Endothelial cell of umbilical vein (primary cell): ENCODE data around the gene TREH. TPM values are rescaled to one million over a fixed set of nuclear protein-coding genes. Genes with fewer than 3 reads are reported as not detected.

Source experiments
- BruUV-seq: library from RNA; stranded (reverse); fragments of 400-500 nt; replicated peaks from 2 replicates; lab custom pipeline; 2021; lab: Mats Ljungman, UMichigan
- CTCF ChIA-PET: fragments of 300-600, 350-600 bp; sonication (Branson Sonifier 250); formaldehyde crosslinking; loops from one replicate; lab custom pipeline; 2021; ENCODE audit warnings: antibody characterized with exemption, inconsistent platforms; lab: Charles Lee
- POLR2A ChIA-PET: fragments of 300-600, 350-600 bp; sonication (Branson Sonifier 250); formaldehyde crosslinking; loops from one replicate; lab custom pipeline; 2021; ENCODE audit warnings: antibody characterized with exemption, inconsistent platforms; lab: Charles Lee
- DNase-seq: peaks from one replicate; pipeline ENCODE4 v3.0.0-alpha.2; 2011; ENCODE audit warnings: low read depth, low spot score
- FAIRE-seq: peaks from 2 replicates; lab custom pipeline; 2011; peaks lifted over from hg19 to GRCh38; lab: Jason Lieb, UNC
- H2AFZ ChIP-seq: 2 replicates; pipeline ENCODE4 v1.6.0; 2012; ENCODE audit warnings: low read depth, low read length, control low read depth, inconsistent platforms
- H3K27ac ChIP-seq: 2 replicates; pipeline ENCODE4 v1.5.1; 2011; ENCODE audit warnings: low read depth, mild to moderate bottlenecking, control low read depth, low read length, moderate library complexity; ENCODE audit not compliant: insufficient read depth
- H3K27me3 ChIP-seq, 2 experiments: 2 replicates each; pipeline versions ENCODE4 v1.6.0 to v1.6.1; 2011; ENCODE audit warnings: low read length in 2 of 2, mixed read lengths in 1 of 2; ENCODE audit not compliant: control insufficient read depth in 2 of 2, insufficient read depth in 2 of 2
- H3K36me3 ChIP-seq, 2 experiments: 2 replicates in 1 of 2; 3 replicates in 1 of 2; pipeline ENCODE4 v1.5.1; 2011; ENCODE audit warnings: low read length in 2 of 2, mild to moderate bottlenecking in 1 of 2, moderate library complexity in 1 of 2; ENCODE audit not compliant: control insufficient read depth in 2 of 2, insufficient read depth in 2 of 2; ENCODE audit errors: extremely low read depth in 1 of 2
- H3K4me1 ChIP-seq: 3 replicates; pipeline ENCODE4 v1.5.1; 2011; ENCODE audit warnings: mild to moderate bottlenecking, low read length; ENCODE audit not compliant: control insufficient read depth, insufficient read depth; ENCODE audit errors: extremely low read depth
- H3K4me2 ChIP-seq: 2 replicates; pipeline ENCODE4 v1.6.1; 2011; ENCODE audit warnings: low read length, control low read depth, mixed read lengths; ENCODE audit not compliant: insufficient read depth
- H3K4me3 ChIP-seq, 3 experiments: fragments of 200-600 bp in 1 of 3; sonication (generic), shearing (Covaris generic) in 1 of 3; replicated peaks in 1 of 3; 2 replicates each; pipeline ENCODE4 v1.5.1; 2011 to 2016; ENCODE audit warnings: control low read depth in 3 of 3, low read length in 3 of 3, mild to moderate bottlenecking in 2 of 3, inconsistent platforms in 1 of 3, low read depth in 1 of 3, moderate library complexity in 1 of 3; ENCODE audit not compliant: insufficient read depth in 1 of 3
- H3K79me2 ChIP-seq: 2 replicates; pipeline ENCODE4 v1.6.0; 2012; ENCODE audit warnings: low read length, inconsistent platforms; ENCODE audit not compliant: control insufficient read depth, insufficient read depth
- H3K9ac ChIP-seq: replicated peaks from 2 replicates; pipeline ENCODE3; 2011; ENCODE audit warnings: low read length, control low read depth; ENCODE audit not compliant: insufficient read depth; ENCODE audit errors: extremely low read depth
- H3K9me1 ChIP-seq: replicated peaks from 3 replicates; pipeline ENCODE4 v1.6.0; 2011; ENCODE audit warnings: mild to moderate bottlenecking, low read length; ENCODE audit not compliant: control insufficient read depth, insufficient read depth; ENCODE audit errors: extremely low read depth
- H3K9me3 ChIP-seq: replicated peaks from 2 replicates; pipeline ENCODE4 v1.5.1; 2012; ENCODE audit warnings: low read length, inconsistent platforms; ENCODE audit not compliant: control insufficient read depth, insufficient read depth
- H4K20me1 ChIP-seq: replicated peaks from 2 replicates; pipeline ENCODE3; 2011; ENCODE audit warnings: mild to moderate bottlenecking, low read length; ENCODE audit not compliant: control insufficient read depth, insufficient read depth; ENCODE audit errors: extremely low read depth
- CTCF ChIP-seq, 2 donors: IDR thresholded peaks; 1 replicate in 1 of 2; 2 replicates in 1 of 2; pipeline ENCODE4 v1.5.1; 2011; ENCODE audit warnings: low read length in 2 of 2, mild to moderate bottlenecking in 2 of 2, moderate library complexity in 2 of 2, control low read depth in 1 of 2, inconsistent platforms in 1 of 2, low read depth in 1 of 2; ENCODE audit not compliant: insufficient read depth in 1 of 2; ENCODE audit errors: extremely low read depth in 1 of 2
- EZH2 ChIP-seq: IDR thresholded peaks from 2 replicates; pipeline ENCODE4 v1.6.1; 2012; ENCODE audit warnings: borderline replicate concordance, low read depth, mild to moderate bottlenecking, moderate library complexity, low read length, inconsistent platforms; ENCODE audit not compliant: severe bottlenecking
- FOS ChIP-seq: IDR thresholded peaks from 2 replicates; pipeline ENCODE4 v1.6.1; 2011; ENCODE audit warnings: mild to moderate bottlenecking, low read length, moderate library complexity, borderline replicate concordance; ENCODE audit not compliant: insufficient read depth
- GATA2 ChIP-seq: IDR thresholded peaks from 2 replicates; pipeline ENCODE4 v1.7.0; 2011; ENCODE audit warnings: low read depth, mild to moderate bottlenecking, moderate library complexity, mixed read lengths, low read length; ENCODE audit not compliant: insufficient read length, insufficient read depth
- JUN ChIP-seq: IDR thresholded peaks from 2 replicates; pipeline ENCODE4 v1.6.1; 2011; ENCODE audit warnings: borderline replicate concordance, low read depth; ENCODE audit not compliant: insufficient read length, insufficient read depth
- MYC ChIP-seq: IDR thresholded peaks from one replicate; pipeline ENCODE4 v1.6.1; 2011; ENCODE audit warnings: mild to moderate bottlenecking, low read depth, low read length
- POLR2A ChIP-seq: IDR thresholded peaks from 2 replicates; pipeline ENCODE4 v1.6.1; 2012; ENCODE audit warnings: low read depth, mild to moderate bottlenecking, control low read depth, low read length
- POLR2AphosphoS5 ChIP-seq: IDR thresholded peaks from 2 replicates; pipeline ENCODE4 v1.6.1; 2012; ENCODE audit warnings: low read depth, mild to moderate bottlenecking, control low read depth, low read length, moderate library complexity; ENCODE audit not compliant: insufficient read depth
- dilution Hi-C: fragments of 300-500 bp; cut with MboI; formaldehyde crosslinking; loops from one replicate; pipeline ENCODE4 v1.15.0; 2019; ENCODE audit warnings: low sequenced_read_pairs; ENCODE audit not compliant: extremely low pct_ligation_motif_present
- intact Hi-C: fragments of 100-400 bp; cut with micrococcal nuclease; formaldehyde crosslinking; loops from one replicate; pipeline ENCODE4 v1.10.0; 2022
- polyA plus RNA-seq, 4 experiments: library from polyadenylated mRNA; depleted of rRNA in 3 of 4; stranded (reverse) in 3 of 4; unstranded in 1 of 4; fragments of >200 nt; gene quantifications; 2 replicates each; pipeline versions ENCODE4 v1.2.1 to v1.2.3, GENCODE V29; 2011 to 2012; ENCODE audit warnings: missing spikeins in 1 of 4
- total RNA-seq: library from RNA; stranded (reverse); gene quantifications from 2 replicates; pipeline ENCODE4 v1.2.3, GENCODE V29; 2021
- TF ChIP-seq, protein P1 (sequence below): IDR thresholded peaks from 2 replicates; pipeline ENCODE4 v1.6.1; 2011; ENCODE audit not compliant: insufficient read depth, insufficient read length

The TREH gene
- total and polyA plus RNA-seq, 2 donors (not counting 3 experiments of a cell fraction or from before 2014, with no cell fraction given) = not detected

DNA sequence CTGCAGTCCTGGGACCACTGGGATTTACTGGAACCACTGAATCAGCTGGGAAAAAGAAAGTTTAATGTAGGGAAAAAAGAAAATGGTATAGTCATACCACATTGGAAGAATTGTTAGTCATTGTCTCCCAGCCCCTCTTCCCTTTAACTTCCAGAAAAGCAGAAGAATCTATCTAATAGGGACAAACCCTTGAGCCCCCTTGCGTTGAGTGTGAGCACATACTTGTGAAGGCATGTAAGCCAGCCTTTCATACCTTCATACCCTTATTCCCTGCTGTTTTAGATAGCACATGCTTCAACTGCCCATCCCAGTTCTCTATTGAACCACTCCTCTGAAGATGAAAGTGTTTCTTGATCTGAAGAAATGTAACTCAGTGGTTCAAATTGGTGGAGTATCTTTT is 6.6 kb downstream of the TREH start:
- Histone ChIP-seq H3K79me2 (no peaks in the 10 kb centered on the region), H3K27me3 (peaks cover 11 to 20% of the 10 kb centered on the region in 2 experiments), H3K9ac (no peak overlapping the region), H3K4me3 (no peak overlapping the region), H3K4me2 (no peak overlapping the region), H3K36me3 (no peaks in the 10 kb centered on the region), H3K4me1 (no peaks in the 10 kb centered on the region), H3K9me1 (no peaks in the 10 kb centered on the region), H4K20me1 (no peaks in the 10 kb centered on the region), H3K9me3 (no peaks in the 10 kb centered on the region), H3K27ac (no peak overlapping the region), H2AFZ (no peak overlapping the region)
- TF ChIP-seq JUN (no peak), CTCF (IDR thresholded peaks at IDR 0.05; ENCODE audit: extremely low read depth in 1 of 2, insufficient read depth in 1 of 2, low read depth in 1 of 2, low read length in 2 of 2) (peak in 1 of 2 donors; percentile 2), EZH2 (no peak), GATA2 (no peak), POLR2A (no peak)
- intact Hi-C loops (no loop called here), dilution Hi-C loops (no loop called here)
- DNase-seq (no peak), FAIRE-seq (no peak)
- BruUV-seq = no TSS peak
- ChIA-PET POLR2A (no interaction called here), CTCF (no interaction called here)

DNA sequence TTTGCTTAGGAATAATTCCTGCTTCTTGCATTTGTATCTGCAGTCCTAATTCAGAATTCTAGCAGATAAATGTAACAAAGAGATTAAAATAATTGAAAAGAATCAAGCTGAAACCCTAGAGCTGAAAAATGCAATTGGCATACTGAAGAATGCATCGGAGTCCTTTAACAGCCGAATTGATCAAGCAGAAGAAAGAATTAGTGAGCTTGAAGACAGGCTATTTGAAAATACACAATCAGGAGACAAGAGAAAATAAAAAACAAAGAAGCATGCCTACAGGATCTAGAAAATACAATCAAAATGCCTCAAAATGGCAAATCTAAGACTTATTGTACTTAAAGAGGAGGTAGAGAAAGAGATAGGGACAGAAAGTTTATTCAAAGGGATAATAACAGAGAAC is 8.2 kb downstream of the TREH start:
- FAIRE-seq = no peak
- POLR2A ChIA-PET = no interaction called here
- no peaks in the 10 kb centered on the region for H4K20me1 ChIP-seq
- TF ChIP-seq POLR2AphosphoS5 (no peak), POLR2A (no peak), FOS (no peak), MYC (no peak), CTCF (IDR thresholded peaks at IDR 0.05; ENCODE audit: extremely low read depth in 1 of 2, insufficient read depth in 1 of 2, low read depth in 1 of 2, low read length in 2 of 2) (no peak), EZH2 (no peak), JUN (no peak), GATA2 (no peak)
- TF ChIP-seq, protein P1, sequence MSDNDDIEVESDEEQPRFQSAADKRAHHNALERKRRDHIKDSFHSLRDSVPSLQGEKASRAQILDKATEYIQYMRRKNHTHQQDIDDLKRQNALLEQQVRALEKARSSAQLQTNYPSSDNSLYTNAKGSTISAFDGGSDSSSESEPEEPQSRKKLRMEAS = no peak
- no peaks in the 10 kb centered on the region for H3K36me3 ChIP-seq
- no peak for DNase-seq
- H3K9me1 ChIP-seq = no peaks in the 10 kb centered on the region
- CTCF ChIA-PET = interaction anchor here (1.1 kb wide), 1 partner anchor 18 kb away, joined by 6 read pairs; no protein-coding TSS in a partner anchor
- intact Hi-C loops = no loop called here
- no TSS peak for BruUV-seq
- H3K4me3 ChIP-seq = no peak overlapping the region
- H3K4me2 ChIP-seq = no peak overlapping the region
- H3K9me3 ChIP-seq = no peaks in the 10 kb centered on the region
- no peak overlapping the region for H2AFZ ChIP-seq
- no peaks in the 10 kb centered on the region for H3K4me1 ChIP-seq
- H3K79me2 ChIP-seq = no peaks in the 10 kb centered on the region
- H3K27me3 ChIP-seq = peaks cover 11 to 20% of the 10 kb centered on the region in 2 experiments
- no peak overlapping the region for H3K27ac ChIP-seq
- dilution Hi-C loops = no loop called here
- no peak overlapping the region for H3K9ac ChIP-seq
